ENCODE data around the gene IFNA4.
"Not testable (repeated sequence)": the region's sequence is repeated elsewhere in the genome, so short reads cannot be mapped to it uniquely, and the experiment has no call there.

IFNA4 gene

DNA sequence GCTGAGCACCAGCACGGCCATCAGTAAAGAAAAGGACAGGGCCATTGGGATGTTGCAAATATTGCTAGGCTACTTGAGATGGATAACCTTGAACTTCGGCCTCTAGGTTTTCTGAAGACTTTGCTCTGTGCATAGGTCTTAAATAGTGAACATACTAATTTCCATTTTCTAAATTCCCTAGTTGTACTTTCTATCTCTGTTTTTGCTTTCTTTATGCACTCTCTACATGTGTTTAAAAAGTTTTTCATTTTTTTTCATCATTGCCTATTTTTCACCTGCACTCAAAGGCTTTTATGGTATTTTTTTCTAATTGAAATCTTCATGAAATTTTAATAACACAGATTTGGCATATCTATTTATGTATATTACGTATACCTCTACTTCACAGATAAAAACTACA, at the start of gene IFNA4:
Gene IFNA4, minus strand, starts transcription at position 101 of the 400 bp plus-strand sequence. Its CDS starts 56 bp downstream, at position 45.
- DNase-seq: not testable (repeated sequence)

DNA sequence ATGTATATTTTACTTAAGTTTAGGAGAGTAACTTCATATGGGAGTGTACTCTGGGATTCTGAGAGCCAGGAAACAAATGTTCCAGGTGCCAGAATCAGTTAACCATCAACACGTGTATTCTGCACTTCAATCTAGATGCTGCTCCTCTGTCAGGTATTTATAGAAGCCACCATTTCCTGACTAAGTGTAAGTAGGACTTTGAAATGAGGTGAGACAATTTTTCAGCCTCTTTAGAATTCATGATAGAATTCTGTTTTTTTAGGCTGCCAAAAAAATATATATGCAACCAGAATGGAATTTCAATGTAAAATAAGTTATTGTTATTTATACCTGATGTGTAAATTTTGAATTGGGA, 49.0 kb upstream of the IFNA4 start:
- DNase-seq: not testable (repeated sequence)

DNA sequence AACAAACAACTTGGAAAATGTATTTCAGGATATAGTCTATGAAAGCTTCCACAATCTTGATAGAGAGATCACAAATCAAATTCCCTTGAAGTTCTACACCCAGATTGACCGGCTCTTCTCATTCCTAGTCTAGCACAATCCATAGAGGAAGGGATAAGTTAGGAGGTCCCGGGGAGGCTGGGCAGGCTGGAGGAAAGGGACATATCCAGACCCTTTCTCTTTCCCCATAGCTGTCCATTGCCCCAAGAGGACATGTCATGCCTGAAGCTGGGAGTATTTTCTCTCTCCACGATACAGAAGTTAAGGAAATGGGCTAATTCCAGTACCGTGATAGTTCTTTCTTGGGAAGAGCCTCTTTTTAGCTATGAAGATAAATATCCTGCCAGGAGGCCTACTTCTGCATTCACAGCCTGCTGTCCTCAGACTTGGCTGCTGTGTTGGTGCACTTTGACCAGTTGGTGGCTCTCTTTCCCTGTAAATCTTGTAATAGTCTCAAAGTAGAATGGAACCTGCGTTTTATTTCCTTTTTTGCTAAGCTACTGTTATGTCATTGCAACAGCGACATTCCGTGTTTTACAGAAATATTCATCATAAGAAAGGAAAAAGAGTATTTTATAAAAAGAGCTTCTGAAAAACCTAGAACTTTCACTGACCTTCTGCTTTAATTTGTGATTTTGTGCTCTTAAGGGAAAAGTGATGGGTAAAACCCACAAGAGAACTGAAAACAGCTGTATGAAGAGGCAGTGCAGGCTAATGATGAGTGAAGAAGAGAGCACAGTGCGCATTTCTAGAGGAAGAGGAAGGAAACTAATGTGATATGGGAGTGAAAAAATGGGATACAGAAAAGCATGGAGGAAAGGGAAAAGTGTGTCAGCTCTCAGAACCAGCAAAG, 48.3 kb upstream of the IFNA4 start:
- peak; percentile 70 to 83 for DNase-seq

DNA sequence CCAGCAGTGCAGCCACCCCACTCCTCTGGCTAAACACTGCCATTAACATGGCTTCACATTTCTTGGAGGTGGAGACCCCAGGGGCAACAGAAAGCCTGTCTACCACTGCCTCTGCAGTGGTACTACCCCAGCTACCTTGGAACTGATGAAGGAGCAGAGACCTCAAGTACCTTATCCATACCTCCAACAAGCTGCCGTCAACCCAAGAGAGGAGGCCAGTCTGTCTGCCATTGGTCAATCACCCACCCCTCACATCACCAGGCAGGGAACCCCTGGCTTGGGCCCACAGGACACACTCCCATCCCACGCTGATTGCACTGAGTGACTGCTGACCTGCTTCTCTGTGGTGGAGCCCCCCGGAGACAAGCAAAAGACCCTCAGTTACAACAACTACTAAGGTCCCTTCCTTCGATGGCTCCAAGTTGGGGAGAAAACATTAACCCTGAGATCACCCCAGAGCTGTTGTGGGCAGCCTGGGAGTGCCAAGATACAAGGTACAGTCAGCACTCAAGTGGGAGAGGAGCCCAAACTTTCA, 46.8 kb upstream of the IFNA4 start:
- no peak for DNase-seq

DNA sequence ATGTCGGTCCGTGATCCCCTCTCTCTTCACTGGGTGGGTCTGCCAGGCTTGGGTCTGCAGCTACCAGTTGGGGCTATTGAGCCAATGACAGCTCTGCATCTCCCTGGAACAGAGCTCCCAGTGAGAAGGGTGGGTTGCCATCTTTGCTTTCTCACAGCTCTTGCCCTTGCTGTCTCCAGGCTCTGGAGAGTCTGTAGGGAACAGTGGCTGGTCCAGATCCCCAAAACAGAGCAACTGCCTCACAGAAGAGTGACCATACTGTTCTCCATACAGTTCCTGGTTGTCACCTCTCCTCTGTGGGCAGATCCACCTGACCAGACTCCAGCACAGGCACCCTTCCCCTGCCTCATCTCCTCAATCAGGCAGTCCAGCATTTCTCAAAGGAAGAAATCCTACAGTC, 45.9 kb upstream of the IFNA4 start:
- no peak for DNase-seq

DNA sequence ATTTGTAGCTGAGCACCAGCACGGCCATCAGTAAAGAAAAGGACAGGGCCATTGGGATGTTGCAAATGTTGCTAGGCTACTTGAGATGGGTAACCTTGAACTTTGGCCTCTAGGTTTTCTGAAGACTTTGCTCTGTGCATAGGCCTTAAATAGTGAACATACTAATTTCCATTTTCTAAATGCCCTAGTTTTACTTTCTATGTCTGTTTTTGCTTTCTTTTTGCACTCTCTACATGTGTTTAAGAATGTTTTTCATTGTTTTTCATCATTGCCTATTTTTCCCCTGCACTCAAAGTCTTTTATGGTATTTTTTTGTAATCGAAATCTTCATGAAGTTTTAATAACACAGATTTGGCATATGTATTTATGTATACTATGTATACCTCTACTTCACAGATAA, 40.7 kb upstream of the IFNA4 start, which contains the start of gene IFNA17:
Gene IFNA17, minus strand, starts transcription at position 101 of the 400 bp plus-strand sequence. Its CDS starts 49 bp downstream, at position 52.
- no peak for DNase-seq

DNA sequence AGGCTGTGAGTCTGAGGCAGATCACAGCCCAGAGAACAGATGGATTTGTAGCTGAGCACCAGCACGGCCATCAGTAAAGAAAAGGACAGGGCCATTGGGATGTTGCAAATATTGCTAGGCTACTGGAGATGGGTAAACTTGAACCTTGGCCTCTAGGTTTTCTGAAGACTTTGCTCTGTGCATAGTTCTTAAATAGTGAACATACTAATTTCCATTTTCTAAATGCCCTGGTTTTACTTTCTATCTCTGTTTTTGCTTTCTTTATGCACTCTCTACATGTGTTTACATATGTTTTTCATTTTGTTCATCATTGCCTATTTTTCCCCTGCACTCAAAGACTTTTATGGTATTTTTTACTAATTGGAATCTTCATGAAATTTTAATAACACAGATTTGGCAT, 29.8 kb upstream of the IFNA4 start, which contains the start of gene IFNA16:
Gene IFNA16, minus strand, starts transcription at position 101 of the 400 bp plus-strand sequence. Its CDS starts 6 bp downstream, at position 95.
- DNase-seq: not testable (repeated sequence)

DNA sequence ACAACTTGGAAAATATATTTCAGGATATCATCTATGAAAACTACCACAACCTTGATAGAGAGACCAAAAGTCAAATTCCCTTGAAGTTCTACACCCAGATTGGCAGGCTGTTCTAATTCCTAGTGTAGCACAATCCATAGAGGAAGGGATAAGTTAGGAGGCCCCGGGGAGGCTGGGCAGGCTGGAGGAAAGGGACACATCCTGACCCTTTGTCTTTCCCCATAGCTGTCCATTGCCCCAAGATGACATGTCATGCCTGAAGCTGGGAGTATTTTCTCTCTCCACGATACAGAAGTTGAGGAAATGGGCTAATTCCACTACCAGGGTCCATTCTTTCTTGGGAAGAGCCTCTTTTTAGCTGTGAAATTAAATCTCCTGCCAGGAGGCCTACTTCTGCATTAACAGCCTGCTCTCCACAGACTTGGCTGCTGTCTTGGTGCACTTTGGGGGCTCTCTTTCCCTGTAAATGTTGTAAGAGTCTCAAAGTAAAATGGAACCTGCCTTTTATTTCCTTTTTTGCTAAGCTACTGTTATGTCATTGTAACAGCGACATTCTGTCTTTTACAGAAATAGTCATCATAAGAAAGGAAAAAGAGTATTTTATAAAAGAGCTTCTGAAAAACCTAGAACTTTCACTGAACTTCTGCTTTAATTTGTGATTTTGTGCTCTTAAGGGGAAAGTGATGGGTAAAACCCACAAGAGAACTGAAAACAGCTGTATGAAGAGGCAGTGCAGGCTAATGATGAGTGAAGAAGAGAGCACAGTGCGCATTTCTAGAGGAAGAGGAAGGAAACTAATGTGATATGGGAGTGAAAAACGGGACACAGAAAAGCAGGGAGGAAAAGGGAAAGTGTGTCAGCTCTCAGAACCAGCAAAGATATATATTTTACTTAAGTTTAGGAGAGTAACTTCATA, 26.3 kb upstream of the IFNA4 start:
- DNase-seq: peak; percentile 17 to 19

DNA sequence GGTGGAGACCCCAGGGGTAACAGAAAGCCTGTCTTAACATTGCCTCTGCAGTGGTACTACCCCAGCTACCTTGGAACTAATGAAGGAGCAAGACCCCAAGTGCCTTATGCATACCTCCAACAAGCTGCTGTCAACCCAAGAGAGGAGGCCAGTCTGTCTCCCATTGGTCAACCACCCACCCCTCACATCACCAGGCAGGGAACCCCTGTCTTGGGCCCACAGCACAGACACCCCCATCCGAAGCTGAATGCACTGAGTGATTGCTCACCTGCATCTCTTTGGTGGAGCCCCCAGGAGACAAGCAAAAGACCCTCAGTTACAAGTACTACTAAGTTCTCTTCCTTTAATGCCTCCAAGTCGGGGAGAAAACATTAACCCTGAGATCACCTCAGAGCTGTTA, 24.8 kb upstream of the IFNA4 start:
- not testable (repeated sequence) for DNase-seq

DNA sequence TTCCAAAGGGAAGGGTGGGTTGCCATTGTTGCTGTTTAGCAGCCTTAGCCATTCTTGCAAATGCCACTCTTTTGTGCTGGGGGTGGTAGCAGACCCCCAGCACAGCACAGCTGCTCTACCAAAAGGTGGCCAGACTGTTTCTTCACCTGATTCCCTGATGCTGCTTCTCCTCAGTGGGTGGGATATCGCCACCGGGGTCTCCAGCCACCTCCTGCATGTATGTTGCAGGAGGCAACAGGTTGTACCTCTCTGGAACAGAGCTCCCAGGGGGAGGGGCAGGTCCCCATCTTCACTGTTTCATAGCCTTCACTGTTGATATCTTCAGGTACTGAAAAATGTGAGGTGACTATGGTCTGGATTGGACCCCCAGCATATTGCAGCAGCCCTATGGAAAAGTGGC, 23.4 kb upstream of the IFNA4 start:
- not testable (repeated sequence) for DNase-seq

DNA sequence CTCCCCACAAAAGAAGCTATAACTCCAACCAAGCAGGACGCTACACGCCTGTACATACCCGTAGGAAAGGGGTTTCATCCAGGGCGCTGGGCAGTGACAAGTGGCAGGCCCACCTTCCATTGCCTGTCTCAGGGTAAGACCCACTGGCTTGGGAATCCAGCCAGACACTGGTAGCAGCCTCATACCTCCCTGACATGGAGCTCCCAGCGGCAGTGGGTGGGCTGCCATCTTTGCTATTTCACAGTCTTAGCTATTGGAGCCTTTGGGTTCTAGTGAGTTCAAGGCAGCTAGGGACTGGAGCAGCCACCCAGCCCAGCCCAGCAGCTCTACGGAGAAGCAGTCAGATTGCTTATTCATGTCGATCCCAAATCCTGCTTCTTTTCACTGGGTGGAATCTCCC, 22.9 kb upstream of the IFNA4 start:
- DNase-seq: no peak

DNA sequence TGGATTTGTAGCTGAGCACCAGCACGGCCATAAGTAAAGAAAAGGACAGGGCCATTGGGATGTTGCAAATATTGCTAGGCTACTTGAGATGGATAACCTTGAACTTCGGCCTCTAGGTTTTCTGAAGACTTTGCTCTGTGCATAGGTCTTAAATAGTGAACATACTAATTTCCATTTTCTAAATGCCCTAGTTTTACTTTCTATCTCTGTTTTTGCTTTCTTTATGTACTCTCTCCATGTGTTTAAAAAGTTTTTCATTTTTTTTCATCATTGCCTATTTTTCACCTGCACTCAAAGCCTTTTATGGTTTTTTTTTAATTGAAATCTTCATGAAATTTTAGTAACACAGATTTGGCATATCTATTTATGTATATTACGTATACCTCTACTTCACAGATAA, 19.7 kb upstream of the IFNA4 start, which contains the start of gene IFNA10:
Gene IFNA10, minus strand, starts transcription at position 101 of the 400 bp plus-strand sequence. Its CDS starts 46 bp downstream, at position 55.
- DNase-seq: not testable (repeated sequence)

DNA sequence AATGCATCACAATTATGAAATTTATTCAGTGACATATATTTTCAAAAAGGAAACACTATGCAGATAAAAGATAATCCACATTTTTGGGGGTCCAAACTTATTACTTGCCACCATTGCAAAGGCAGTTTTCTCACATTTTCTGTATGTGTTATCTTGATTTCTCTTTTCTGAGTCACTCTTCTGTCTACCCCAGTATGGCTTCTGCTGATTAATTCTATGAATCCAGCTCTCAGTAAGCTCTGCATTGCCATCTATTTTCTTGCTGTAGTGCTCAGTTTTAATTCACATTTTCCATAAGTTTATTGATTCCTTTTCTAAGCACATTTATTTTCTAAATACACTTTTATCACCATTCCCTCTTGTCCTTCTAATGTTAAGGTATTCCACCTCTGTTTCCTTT, 17.8 kb upstream of the IFNA4 start:
- DNase-seq: no peak

DNA sequence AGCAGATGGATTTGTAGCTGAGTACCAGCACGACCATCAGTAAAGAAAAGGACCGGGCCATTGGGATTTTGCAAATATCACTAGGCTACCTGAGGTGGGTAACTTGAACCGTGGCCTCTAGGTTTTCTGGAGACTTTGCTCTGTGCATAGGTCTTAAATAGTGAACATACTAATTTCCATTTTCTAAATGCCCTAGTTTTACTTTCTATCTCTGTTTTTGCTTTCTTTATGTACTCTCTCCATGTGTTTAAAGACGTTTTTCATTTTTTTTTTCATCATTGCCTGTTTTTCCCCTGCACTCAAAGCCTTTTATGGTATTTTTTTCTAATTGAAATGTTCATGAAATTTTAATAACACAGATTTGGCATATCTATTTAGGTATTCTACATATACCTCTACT, 14.7 kb upstream of the IFNA4 start, which contains the start of gene IFNA7:
Gene IFNA7, minus strand, starts transcription at position 101 of the 400 bp plus-strand sequence. Its CDS starts 40 bp downstream, at position 61.
- not testable (repeated sequence) for DNase-seq

DNA sequence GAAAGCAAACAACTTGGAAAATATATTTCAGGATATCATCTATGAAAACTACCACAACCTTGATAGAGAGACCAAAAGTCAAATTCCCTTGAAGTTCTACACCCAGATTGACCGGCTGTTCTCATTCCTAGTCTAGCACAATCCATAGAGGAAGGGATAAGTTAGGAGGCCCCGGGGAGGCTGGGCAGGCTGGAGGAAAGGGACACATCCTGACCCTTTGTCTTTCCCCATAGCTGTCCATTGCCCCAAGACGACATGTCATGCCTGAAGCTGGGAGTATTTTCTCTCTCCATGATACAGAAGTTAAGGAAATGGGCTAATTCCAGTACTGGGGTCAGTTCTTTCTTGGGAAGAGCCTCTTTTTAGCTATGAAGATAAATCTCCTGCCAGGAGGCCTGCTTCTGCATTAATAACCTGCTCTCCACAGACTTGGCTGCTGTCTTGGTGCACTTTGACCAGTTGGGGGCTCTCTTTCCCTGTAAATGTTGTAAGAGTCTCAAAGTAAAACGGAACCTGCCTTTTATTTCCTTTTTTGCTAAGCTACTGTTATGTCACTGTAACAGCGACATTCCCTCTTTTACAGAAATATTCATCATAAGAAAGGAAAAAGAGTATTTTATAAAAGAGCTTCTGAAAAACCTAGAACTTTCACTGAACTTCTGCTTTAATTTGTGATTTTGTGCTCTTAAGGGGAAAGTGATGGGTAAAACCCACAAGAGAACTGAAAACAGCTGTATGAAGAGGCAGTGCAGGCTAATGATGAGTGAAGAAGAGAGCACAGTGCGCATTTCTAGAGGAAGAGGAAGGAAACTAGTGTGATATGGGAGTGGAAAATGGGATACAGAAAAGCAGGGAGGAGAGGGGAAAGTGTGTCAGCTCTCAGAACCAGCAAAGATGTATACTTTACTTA, 7.7 kb upstream of the IFNA4 start:
- peak; percentile 25 to 42 for DNase-seq

DNA sequence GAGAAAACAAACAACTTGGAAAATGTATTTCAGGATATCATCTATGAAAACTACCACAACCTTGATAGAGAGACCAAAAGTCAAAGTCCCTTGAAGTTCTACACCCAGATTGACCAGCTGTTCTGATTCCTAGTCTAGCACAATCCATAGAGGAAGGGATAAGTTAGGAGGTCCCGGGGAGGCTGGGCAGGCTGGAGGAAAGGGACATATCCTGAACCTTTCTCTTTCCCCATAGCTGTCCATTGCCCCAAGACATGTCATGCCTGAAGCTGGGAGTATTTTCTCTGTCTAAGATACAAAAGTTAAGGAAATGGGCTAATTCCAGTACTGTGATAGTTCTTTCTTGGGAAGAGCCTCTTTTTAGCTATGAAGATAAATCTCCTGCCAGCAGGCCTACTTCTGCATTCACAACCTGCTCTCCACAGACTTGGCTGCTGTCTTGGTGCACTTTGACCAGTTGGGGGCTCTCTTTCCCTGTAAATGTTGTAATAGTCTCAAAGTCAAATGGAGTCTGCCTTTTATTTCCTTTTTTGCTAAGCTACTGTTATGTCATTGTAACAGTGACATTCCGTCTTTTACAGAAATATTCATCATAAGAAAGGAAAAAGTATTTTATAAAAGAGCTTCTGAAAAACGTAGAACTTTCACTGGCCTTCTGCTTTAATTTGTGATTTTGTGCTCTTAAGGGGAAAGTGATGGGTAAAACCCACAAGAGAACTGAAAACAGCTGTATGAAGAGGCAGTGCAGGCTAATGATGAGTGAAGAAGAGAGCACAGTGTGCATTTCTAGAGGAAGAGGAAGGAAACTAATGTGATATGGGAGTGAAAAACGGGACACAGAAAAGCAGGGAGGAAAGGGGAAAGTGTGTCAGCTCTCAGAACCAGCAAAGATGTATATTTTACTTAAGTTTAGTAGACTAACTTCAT, 4.3 kb downstream of the IFNA4 start:
- peak; percentile 34 to 51 for DNase-seq

DNA sequence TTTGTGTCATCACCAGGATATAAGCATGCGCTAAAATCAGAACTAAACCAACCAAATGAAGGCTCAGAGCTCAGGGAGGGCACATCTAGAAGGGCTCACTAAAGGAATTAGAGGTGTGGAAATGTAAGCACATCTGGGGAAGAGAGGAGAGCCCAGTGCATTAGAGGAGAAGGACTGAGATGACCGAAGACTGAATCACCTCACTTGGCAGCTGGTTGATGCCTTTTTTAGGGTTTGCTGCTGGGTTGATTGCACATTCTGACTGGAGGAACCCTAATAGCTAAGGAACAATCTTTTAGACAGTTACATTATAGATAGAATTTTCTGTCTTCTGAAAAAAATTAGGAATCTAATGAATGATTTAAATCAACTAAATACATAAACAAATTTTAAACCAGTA, 12.7 kb downstream of the IFNA4 start:
- DNase-seq: no peak

DNA sequence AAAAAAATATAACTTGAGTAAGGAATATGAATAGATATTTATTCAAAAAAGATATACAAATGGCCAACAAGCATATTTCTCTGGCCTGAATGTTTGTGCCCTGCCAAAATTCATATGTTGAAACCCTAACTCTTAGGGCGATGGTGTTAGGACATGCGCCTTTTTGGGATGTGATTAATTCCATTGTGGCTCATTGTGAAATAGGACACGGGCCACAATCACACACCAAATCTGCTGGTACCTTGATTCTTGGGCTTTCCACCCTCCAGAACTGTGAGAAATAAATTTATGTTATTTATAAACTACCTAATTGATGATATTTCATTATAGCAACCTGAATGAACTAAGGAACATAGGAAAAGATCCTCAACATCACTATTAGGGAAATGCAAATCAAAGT, 15.2 kb downstream of the IFNA4 start:
- no peak for DNase-seq

DNA sequence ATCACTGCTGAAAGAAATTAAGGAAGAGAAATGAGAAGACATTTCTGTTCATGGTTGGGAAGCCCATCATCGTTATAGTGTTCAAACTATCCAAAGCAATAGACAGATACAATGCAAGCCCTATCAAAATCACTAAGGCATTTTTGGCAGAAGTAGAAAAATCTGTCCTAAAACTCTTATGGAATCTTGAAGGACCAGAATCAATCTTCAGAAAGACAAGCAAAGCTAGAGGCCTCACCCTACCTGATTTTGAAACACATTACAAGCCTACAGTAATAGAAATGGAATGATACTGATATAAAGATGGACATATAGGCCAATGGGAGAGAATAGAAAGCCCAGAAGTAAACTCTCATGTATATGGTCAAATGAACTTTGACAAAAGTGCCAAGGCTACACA, 16.0 kb downstream of the IFNA4 start:
- DNase-seq: no peak

DNA sequence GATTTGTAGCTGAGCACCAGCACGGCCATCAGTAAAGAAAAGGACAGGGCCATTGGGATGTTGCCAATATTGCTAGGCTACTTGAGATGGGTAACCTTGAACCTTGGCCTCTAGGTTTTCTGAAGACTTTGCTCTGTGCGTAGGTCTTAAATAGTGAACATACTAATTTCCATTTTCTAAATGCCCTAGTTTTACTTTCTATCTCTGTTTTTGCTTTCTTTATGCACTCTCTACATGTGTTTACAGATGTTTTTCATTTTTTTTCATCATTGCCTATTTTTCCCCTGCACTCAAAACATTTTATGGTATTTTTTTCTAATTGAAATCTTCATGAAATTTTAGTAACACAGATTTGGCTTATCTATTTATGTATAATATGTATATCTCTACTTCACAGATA, 20.8 kb downstream of the IFNA4 start, which contains the start of gene IFNA21:
Gene IFNA21, minus strand, starts transcription at position 101 of the 400 bp plus-strand sequence. Its CDS starts 48 bp downstream, at position 53.
- DNase-seq: not testable (repeated sequence)

Data from Kasumi-1 (cell line).